ENCODE measurements around the gene RPL4.

The RPL4 gene

DNA sequence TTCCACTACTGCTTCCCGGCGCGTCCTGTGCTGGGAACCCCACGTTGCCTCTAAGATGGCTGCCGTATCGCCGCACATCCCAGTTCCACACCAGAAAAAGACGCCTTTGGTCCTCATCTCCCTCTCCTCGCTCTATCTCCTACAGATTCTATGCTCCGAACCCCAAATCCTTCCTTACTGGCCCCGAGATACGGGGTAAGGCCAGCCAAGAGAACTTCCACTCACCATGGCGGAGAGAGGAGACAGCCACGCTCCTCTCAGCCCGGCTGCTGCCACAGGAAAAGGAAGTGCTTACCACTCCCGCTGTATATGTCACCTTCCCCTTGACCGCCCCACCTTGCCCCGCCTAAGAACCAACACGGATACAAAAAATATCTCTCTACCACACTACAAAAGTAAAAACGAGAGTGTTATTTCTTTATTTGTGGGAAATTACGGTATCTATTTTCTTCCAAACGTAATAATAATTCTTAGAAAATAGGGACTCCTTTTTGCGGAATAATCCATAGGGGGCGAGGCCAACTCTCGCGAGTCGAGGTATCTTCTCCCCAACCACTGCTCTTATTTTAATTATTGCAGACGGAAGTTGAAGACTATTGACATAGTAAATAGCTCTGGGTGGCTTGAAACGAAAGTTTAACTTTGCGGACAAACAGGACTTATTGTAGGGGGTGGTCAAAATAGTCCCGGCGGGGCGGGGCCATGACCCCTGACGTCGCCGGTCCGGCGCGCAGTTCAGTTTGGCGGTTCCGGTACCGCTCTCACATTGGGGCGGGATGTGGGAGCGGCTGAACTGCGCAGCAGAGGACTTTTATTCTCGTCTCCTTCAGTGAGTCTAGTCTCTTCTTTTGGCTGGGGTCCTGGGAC lies at the start of gene RPL4, which contains the start of gene ZWILCH:
Gene RPL4 (minus strand): TSS at position 293 of the 867 bp plus-strand sequence. CDS start 65 bp downstream, at position 228.
Gene ZWILCH (plus strand): TSS at position 764 of the 867 bp plus-strand sequence. CDS start 13 bp downstream, at position 777.
- TF ChIP-seq, protein P1, sequence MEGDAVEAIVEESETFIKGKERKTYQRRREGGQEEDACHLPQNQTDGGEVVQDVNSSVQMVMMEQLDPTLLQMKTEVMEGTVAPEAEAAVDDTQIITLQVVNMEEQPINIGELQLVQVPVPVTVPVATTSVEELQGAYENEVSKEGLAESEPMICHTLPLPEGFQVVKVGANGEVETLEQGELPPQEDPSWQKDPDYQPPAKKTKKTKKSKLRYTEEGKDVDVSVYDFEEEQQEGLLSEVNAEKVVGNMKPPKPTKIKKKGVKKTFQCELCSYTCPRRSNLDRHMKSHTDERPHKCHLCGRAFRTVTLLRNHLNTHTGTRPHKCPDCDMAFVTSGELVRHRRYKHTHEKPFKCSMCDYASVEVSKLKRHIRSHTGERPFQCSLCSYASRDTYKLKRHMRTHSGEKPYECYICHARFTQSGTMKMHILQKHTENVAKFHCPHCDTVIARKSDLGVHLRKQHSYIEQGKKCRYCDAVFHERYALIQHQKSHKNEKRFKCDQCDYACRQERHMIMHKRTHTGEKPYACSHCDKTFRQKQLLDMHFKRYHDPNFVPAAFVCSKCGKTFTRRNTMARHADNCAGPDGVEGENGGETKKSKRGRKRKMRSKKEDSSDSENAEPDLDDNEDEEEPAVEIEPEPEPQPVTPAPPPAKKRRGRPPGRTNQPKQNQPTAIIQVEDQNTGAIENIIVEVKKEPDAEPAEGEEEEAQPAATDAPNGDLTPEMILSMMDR (conservative IDR thresholded peaks at IDR 0.05; ENCODE audit: low read depth, low read length), result no peak
- peak within 1 kb of the TSS; percentile 94 for H3K4me3 ChIP-seq (ENCODE audit: low read length)
- peak; percentile 55 for DNase-seq (ENCODE audit: low read depth)

DNA sequence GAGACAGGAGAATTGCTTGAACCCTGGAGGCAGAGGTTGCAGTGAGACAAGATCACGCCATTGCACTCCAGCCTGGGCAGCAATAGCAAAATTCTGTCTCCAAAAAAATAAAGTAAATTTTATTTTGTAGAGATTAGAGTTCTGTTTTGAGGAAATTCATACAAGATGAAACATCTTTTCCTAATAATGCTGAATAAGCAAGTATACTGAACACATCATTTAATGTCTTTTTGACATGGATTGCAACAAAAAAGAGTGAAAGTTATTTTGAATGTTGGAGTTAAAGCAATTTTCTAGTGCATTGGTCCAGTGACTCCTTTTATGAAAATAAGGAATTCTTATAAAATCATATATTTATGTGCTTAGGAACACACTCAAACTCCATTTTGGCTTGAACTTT lies 40.6 kb upstream of the RPL4 start:
- DNase-seq (ENCODE audit: low read depth), result no peak
- TF ChIP-seq, protein P1 (conservative IDR thresholded peaks at IDR 0.05; ENCODE audit: low read depth, low read length), result no peak
- no peak overlapping the region for H3K4me3 ChIP-seq (ENCODE audit: low read length)

DNA sequence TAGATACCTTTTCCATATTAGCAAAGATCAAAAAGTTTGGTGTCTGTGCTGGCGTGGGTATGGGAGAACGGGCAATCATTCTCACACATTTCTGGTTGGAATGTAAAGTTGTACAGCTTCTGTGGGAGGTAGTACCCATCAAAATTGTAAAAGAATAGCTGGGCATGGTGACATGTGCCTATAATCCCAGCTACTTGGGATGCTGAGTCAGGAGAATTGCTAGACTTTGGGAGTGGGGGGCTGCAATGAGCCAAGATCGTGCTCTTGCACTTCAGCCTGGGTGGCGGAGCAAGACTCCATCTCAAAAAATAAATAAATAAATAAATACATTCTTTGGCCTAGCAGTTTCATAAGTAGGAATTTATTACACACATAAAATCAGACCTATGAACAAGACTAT lies 38.2 kb upstream of the RPL4 start:
- TF ChIP-seq, protein P1 (conservative IDR thresholded peaks at IDR 0.05; ENCODE audit: low read depth, low read length), result no peak

DNA sequence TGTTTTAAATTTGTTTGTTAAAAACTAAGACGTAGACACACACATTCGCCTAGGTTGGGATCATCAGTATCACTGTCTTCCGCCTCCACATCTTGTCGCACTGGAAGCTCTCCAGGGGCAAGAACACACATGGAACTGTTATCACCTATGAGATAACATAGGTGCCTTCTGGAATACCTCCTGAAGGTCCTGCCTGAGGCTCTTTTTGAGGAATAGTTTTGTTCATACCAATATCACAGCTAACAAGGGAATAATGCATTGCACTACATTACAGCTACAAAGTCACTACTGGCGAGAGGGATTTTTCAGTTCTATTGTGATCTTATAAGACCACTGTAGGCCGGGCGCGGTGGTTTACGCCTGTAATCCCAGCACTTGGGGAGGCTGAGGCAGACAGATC lies 30.4 kb upstream of the RPL4 start:
- TF ChIP-seq, protein P1 (conservative IDR thresholded peaks at IDR 0.05; ENCODE audit: low read depth, low read length), result no peak
- H3K4me3 ChIP-seq (ENCODE audit: low read length), result no peak overlapping the region
- no peak for DNase-seq (ENCODE audit: low read depth)

More for the DNA sequence above, 38.2 kb upstream of the RPL4 start:
- no peak overlapping the region for H3K4me3 ChIP-seq (ENCODE audit: low read length)
- no peak for DNase-seq (ENCODE audit: low read depth)

DNA sequence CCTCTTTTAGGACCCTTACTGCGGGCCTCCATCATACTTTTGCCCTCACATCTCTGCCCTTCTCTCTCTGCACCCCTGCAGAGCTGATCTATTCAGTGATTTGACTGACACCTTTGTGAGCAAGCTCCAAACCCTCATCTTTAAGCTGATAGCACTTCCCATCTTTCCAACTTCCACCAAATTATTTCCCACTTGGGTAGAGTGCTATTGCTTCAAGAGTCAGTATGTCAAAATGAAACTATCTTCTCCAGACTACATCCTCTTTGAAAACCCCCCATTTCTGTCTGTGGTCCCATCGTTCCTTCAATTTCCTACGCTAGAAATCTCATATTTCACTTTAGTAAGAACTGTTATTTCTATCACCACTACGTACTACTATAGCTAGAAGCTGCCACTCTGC lies 20.2 kb upstream of the RPL4 start:
- TF ChIP-seq, protein P1 (conservative IDR thresholded peaks at IDR 0.05; ENCODE audit: low read depth, low read length), result no peak
- DNase-seq (ENCODE audit: low read depth), result no peak
- no peak overlapping the region for H3K4me3 ChIP-seq (ENCODE audit: low read length)

DNA sequence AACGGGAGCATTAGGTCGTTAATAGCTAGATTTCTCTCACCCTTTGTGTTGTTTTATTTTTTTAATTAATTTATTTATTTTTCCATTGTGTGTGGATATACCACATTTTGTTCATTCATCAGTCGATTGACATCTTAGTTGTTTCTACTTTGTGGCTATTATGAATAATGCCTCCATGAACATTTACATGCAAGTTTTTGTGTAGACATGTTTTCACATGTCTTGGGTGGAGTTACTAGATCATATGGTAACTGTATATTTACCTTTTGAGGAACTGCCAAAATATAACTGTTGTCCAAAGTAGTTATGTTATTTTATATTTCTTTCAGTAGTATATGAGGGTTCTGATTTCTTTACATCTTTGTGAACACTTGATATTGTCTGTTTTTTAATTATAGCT lies 19.3 kb upstream of the RPL4 start:
- TF ChIP-seq, protein P1 (conservative IDR thresholded peaks at IDR 0.05; ENCODE audit: low read depth, low read length), result no peak
- no peak overlapping the region for H3K4me3 ChIP-seq (ENCODE audit: low read length)
- no peak for DNase-seq (ENCODE audit: low read depth)

DNA sequence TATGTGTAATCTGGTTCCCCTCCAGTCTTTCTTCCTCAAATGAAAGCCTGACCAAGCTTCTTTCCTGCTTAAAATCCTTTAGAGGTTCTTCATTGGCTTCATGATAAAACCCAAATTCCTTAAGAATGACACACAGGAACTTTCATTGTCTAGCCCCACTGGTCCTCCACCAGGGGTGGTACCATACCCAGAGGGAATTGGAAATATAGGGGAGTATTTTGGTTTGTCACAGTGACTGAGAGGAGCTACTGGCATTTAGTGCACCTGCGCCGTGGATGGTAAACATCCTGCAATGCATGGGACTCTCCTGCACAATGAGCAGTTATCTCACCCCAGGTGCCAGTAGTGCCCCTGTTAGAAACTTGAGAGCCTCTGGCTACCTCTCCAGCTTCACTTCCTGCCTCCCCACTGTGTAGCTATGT lies 11.3 kb upstream of the RPL4 start:
- no peak for DNase-seq (ENCODE audit: low read depth)
- TF ChIP-seq, protein P1 (conservative IDR thresholded peaks at IDR 0.05; ENCODE audit: low read depth, low read length), result no peak
- no peak overlapping the region for H3K4me3 ChIP-seq (ENCODE audit: low read length)

All from retinal pigment epithelial cell (primary cell).